ENCODE measurements around the gene HSFY1.
"Not testable (repeated sequence)": the region's sequence is repeated elsewhere in the genome, so short reads cannot be mapped to it uniquely, and the experiment has no call there.

HSFY1 gene, protein sequence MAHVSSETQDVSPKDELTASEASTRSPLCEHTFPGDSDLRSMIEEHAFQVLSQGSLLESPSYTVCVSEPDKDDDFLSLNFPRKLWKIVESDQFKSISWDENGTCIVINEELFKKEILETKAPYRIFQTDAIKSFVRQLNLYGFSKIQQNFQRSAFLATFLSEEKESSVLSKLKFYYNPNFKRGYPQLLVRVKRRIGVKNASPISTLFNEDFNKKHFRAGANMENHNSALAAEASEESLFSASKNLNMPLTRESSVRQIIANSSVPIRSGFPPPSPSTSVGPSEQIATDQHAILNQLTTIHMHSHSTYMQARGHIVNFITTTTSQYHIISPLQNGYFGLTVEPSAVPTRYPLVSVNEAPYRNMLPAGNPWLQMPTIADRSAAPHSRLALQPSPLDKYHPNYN

DNA sequence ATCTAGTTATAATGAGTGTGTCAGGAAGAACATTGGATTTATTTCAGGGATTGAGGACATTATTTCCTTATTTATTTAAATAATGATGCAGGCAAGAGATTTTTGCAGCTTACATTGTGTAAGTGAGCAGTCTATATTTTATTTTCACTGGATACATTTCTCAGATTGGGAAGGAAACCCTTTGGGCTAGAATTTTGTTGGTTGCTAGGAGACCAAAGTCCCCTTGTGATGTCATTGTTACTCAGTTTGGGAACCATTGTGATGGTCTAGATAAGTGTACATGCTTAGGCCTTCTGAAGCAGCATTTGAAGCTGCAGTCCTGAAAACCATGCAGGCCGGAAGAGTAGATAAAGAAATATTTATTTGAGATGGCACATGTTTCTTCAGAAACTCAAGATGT, at the start of gene HSFY1:
Gene HSFY1 (plus strand): TSS at position 301 of the 400 bp plus-strand sequence. CDS start 68 bp downstream, at position 369.
- not testable (repeated sequence) for DNase-seq

DNA sequence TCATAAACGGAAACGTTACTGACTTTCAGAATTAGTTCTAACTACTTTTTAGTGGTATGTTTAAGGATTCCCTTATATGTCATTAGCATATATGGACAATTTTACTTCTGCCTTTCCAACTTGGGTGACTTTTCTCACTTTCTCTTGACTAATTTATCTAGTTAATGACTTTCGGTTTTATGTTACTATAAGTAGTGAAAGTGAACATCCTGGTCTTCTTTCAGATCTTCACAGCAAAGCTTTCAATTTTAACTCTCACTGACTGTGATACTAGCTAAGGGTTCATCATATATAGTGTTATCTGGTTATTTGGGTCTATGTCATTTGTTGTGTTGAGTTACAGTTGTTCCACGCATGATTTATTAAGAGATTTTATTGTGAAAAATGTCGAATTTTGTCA, 42.3 kb upstream of the HSFY1 start:
- DNase-seq: not testable (repeated sequence)

DNA sequence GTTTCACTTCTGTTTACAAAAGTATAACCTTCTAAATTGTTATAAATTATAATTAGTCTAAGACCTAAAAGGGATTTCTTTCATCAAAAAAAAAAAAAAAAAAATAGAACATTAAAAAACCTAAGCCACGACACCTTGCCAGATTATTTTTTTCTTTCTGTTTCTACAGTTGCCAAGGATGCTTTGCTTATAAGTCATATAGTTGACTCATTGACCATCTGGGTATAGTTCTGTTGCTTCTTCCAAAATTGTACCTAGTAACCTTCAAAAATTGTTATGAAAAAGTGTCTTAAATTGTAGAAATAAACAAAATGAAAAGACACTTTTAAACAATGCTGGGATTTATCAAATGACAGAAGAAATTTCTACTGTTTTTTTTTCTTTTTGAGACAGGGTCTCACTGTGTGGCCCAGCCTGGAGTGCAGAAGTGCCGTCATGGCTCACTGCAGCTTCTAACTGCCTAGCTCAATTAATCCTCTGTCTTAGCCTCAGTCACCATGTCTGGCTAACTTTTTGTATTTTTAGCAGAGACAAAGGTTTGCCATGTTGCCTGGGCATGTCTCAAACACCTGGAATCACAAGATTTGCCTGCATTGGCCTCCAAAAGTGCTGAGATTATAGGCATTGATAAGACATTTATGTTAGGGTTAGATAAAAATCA, 15.4 kb upstream of the HSFY1 start:
- DNase-seq: not testable (repeated sequence)

DNA sequence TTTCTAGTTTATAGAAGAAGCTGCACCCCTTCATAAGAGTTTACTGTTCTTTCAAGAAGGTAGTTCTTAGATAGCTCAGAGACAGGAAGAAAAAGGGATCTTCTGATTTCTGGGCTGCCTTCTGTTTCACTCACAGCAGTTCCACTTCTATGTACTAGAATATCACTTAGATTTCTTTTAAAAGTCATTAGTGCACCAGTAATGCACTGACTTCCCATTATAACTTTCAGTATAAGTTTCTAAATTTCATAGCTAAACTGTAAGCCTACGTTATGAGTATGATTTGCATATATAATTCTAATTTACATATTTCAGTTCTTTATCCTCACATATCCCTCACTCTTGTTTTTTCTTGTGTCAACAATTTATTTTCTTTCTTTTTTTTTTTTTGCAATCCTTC, 7.6 kb upstream of the HSFY1 start:
- not testable (repeated sequence) for DNase-seq

DNA sequence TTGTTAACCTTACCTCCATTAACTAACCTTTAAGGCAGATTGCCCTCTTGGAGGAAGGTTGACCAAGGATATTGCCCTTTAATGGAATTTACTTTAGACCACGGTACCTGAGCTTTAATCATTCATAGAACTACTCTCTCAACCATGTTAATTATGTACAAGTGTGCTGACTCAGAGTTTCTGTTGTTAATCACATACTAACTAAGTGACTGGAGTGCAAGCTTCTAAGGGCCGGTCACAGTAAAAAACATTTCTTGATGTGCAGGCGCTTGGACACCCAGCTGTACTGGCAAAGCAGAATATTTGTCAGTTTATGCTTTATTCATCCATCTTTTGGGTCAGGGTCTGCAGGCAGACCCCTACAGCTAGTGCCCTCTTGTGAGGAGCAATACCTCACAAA, 6.6 kb downstream of the HSFY1 start:
- DNase-seq: not testable (repeated sequence)

DNA sequence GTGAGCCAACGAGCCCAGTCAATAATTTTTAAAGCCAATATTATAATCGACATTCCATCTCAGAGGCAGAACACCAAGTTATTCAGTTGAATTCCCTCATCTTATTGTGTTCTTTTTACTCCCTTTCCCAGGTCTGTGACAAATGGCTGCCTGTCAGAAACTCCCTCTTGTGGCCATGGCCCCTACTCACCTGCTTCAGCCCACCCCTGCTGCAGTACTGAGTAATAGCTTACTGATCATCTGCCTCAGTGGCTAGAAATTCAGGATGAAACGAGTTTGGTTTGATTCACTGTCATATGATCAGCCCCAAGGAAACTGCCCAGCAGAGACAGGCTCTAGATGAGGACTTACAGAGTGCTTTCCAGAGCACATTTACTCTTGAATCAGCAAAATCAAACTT, 19.4 kb downstream of the HSFY1 start:
- DNase-seq: not testable (repeated sequence)
